Pulmonary artery endothelial cell (primary cell): ENCODE data around the gene DAPK2. TPM values are rescaled to one million over a fixed set of nuclear protein-coding genes. Genes with fewer than 3 reads are reported as not detected.
"Not testable (repeated sequence)": the region's sequence is repeated elsewhere in the genome, so short reads cannot be mapped to it uniquely, and the experiment has no call there.

ENCODE experiments used
- DNase-seq: peaks from one replicate; pipeline ENCODE4 v3.0.0-alpha.2; 2011; ENCODE audit warnings: low read depth, low spot score
- total RNA-seq: library from RNA; depleted of rRNA; stranded (reverse); fragments of >200 nt; gene quantifications from 2 replicates; pipeline ENCODE4 v1.2.3, GENCODE V29; 2014

Gene DAPK2
- total RNA-seq, 1 donor from 2014 or later, result 5.3 TPM

- DNase-seq, result no peak
Observed at GRCh38 chr15:64058279-64058678, 12.0 kb upstream of the DAPK2 start.

GRCh38 chr15:64053674-64054073 is 7.4 kb upstream of the DAPK2 start:
- DNase-seq, result not testable (repeated sequence)

GRCh38 chr15:64052925-64053491 is 6.7 kb upstream of the DAPK2 start:
- no peak for DNase-seq

GRCh38 chr15:64051407-64052259 is 5.3 kb upstream of the DAPK2 start:
- DNase-seq, result no peak

- no peak for DNase-seq
Observed at GRCh38 chr15:64051093-64051402, 4.8 kb upstream of the DAPK2 start.

GRCh38 chr15:64050281-64051092 is 4.2 kb upstream of the DAPK2 start:
- DNase-seq, result no peak

GRCh38 chr15:64048781-64049460 is 2.6 kb upstream of the DAPK2 start:
- no peak for DNase-seq

GRCh38 chr15:64045774-64046420 is 388 bp downstream of the DAPK2 start:
- no peak for DNase-seq

GRCh38 chr15:64045101-64045435 is 1.2 kb downstream of the DAPK2 start:
- DNase-seq, result no peak

- DNase-seq, result no peak
Observed at GRCh38 chr15:64044300-64045100, 1.8 kb downstream of the DAPK2 start.

GRCh38 chr15:64038878-64039610 is 7.2 kb downstream of the DAPK2 start:
- no peak for DNase-seq

GRCh38 chr15:64037966-64038365 is 8.3 kb downstream of the DAPK2 start:
- no peak for DNase-seq

- no peak for DNase-seq
Observed at GRCh38 chr15:64037116-64037515, 9.2 kb downstream of the DAPK2 start.

- no peak for DNase-seq
Observed at GRCh38 chr15:64035525-64035924, 10.8 kb downstream of the DAPK2 start.

- DNase-seq, result no peak
Observed at GRCh38 chr15:64034519-64034918, 11.8 kb downstream of the DAPK2 start.

GRCh38 chr15:64032329-64032728 is 14.0 kb downstream of the DAPK2 start:
- no peak for DNase-seq

- DNase-seq, result no peak
Observed at GRCh38 chr15:64030123-64030522, 16.2 kb downstream of the DAPK2 start.

- no peak for DNase-seq
Observed at GRCh38 chr15:64029633-64030032, 16.7 kb downstream of the DAPK2 start.

- no peak for DNase-seq
Observed at GRCh38 chr15:64029110-64029509, 17.2 kb downstream of the DAPK2 start.

- DNase-seq, result no peak
Observed at GRCh38 chr15:64026591-64026990, 19.7 kb downstream of the DAPK2 start.
